Measurements from ENCODE around the gene LRMDA.

DNA sequence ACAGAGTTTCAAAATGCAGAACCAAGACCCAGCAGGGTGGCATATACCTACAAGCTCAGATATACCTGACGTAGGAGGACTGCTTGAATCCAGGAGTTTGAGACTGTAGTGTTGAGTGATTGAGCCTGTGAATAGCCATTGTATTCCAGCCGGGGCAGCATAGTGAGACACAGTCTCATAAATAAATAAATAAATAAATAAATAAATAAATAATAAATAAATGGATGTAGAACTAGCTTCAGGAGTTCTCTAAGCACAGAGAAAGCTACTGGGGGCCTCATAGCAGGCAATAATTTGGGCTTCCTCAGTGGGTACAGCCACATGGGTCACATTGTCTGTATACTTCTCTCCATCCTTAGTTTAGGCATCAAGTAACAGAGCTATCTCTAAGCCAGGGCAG lies 906.8 kb downstream of the LRMDA start:
- TF ChIP-seq, protein P1, sequence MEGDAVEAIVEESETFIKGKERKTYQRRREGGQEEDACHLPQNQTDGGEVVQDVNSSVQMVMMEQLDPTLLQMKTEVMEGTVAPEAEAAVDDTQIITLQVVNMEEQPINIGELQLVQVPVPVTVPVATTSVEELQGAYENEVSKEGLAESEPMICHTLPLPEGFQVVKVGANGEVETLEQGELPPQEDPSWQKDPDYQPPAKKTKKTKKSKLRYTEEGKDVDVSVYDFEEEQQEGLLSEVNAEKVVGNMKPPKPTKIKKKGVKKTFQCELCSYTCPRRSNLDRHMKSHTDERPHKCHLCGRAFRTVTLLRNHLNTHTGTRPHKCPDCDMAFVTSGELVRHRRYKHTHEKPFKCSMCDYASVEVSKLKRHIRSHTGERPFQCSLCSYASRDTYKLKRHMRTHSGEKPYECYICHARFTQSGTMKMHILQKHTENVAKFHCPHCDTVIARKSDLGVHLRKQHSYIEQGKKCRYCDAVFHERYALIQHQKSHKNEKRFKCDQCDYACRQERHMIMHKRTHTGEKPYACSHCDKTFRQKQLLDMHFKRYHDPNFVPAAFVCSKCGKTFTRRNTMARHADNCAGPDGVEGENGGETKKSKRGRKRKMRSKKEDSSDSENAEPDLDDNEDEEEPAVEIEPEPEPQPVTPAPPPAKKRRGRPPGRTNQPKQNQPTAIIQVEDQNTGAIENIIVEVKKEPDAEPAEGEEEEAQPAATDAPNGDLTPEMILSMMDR (IDR thresholded peaks at IDR 0.05; ENCODE audit: control extremely low read depth in 1 of 3, insufficient read depth in 1 of 3, low read depth in 1 of 3, low read length in 3 of 3): no peak
- TF ChIP-seq POLR2A (IDR thresholded peaks at IDR 0.05; ENCODE audit: control extremely low read depth in 1 of 2, low read depth in 2 of 2, low read length in 2 of 2) (no peak), SRF (IDR thresholded peaks at IDR 0.05; ENCODE audit: low read depth, low read length) (no peak)
- TF ChIP-seq, protein P2, sequence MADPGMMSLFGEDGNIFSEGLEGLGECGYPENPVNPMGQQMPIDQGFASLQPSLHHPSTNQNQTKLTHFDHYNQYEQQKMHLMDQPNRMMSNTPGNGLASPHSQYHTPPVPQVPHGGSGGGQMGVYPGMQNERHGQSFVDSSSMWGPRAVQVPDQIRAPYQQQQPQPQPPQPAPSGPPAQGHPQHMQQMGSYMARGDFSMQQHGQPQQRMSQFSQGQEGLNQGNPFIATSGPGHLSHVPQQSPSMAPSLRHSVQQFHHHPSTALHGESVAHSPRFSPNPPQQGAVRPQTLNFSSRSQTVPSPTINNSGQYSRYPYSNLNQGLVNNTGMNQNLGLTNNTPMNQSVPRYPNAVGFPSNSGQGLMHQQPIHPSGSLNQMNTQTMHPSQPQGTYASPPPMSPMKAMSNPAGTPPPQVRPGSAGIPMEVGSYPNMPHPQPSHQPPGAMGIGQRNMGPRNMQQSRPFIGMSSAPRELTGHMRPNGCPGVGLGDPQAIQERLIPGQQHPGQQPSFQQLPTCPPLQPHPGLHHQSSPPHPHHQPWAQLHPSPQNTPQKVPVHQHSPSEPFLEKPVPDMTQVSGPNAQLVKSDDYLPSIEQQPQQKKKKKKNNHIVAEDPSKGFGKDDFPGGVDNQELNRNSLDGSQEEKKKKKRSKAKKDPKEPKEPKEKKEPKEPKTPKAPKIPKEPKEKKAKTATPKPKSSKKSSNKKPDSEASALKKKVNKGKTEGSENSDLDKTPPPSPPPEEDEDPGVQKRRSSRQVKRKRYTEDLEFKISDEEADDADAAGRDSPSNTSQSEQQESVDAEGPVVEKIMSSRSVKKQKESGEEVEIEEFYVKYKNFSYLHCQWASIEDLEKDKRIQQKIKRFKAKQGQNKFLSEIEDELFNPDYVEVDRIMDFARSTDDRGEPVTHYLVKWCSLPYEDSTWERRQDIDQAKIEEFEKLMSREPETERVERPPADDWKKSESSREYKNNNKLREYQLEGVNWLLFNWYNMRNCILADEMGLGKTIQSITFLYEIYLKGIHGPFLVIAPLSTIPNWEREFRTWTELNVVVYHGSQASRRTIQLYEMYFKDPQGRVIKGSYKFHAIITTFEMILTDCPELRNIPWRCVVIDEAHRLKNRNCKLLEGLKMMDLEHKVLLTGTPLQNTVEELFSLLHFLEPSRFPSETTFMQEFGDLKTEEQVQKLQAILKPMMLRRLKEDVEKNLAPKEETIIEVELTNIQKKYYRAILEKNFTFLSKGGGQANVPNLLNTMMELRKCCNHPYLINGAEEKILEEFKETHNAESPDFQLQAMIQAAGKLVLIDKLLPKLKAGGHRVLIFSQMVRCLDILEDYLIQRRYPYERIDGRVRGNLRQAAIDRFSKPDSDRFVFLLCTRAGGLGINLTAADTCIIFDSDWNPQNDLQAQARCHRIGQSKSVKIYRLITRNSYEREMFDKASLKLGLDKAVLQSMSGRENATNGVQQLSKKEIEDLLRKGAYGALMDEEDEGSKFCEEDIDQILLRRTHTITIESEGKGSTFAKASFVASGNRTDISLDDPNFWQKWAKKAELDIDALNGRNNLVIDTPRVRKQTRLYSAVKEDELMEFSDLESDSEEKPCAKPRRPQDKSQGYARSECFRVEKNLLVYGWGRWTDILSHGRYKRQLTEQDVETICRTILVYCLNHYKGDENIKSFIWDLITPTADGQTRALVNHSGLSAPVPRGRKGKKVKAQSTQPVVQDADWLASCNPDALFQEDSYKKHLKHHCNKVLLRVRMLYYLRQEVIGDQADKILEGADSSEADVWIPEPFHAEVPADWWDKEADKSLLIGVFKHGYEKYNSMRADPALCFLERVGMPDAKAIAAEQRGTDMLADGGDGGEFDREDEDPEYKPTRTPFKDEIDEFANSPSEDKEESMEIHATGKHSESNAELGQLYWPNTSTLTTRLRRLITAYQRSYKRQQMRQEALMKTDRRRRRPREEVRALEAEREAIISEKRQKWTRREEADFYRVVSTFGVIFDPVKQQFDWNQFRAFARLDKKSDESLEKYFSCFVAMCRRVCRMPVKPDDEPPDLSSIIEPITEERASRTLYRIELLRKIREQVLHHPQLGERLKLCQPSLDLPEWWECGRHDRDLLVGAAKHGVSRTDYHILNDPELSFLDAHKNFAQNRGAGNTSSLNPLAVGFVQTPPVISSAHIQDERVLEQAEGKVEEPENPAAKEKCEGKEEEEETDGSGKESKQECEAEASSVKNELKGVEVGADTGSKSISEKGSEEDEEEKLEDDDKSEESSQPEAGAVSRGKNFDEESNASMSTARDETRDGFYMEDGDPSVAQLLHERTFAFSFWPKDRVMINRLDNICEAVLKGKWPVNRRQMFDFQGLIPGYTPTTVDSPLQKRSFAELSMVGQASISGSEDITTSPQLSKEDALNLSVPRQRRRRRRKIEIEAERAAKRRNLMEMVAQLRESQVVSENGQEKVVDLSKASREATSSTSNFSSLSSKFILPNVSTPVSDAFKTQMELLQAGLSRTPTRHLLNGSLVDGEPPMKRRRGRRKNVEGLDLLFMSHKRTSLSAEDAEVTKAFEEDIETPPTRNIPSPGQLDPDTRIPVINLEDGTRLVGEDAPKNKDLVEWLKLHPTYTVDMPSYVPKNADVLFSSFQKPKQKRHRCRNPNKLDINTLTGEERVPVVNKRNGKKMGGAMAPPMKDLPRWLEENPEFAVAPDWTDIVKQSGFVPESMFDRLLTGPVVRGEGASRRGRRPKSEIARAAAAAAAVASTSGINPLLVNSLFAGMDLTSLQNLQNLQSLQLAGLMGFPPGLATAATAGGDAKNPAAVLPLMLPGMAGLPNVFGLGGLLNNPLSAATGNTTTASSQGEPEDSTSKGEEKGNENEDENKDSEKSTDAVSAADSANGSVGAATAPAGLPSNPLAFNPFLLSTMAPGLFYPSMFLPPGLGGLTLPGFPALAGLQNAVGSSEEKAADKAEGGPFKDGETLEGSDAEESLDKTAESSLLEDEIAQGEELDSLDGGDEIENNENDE (IDR thresholded peaks at IDR 0.05; ENCODE audit: insufficient replicate concordance, low read length): no peak
